ENCODE results near the gene WWOX. TPM values are rescaled to one million over a fixed set of nuclear protein-coding genes. Genes with fewer than 3 reads are reported as not detected.
A peak's percentile ranks its signal among the peaks of the same experiment; 100 is the strongest.

WWOX gene
- total RNA-seq, 1 experiment from 2014 or later, result 5.3 TPM

DNA sequence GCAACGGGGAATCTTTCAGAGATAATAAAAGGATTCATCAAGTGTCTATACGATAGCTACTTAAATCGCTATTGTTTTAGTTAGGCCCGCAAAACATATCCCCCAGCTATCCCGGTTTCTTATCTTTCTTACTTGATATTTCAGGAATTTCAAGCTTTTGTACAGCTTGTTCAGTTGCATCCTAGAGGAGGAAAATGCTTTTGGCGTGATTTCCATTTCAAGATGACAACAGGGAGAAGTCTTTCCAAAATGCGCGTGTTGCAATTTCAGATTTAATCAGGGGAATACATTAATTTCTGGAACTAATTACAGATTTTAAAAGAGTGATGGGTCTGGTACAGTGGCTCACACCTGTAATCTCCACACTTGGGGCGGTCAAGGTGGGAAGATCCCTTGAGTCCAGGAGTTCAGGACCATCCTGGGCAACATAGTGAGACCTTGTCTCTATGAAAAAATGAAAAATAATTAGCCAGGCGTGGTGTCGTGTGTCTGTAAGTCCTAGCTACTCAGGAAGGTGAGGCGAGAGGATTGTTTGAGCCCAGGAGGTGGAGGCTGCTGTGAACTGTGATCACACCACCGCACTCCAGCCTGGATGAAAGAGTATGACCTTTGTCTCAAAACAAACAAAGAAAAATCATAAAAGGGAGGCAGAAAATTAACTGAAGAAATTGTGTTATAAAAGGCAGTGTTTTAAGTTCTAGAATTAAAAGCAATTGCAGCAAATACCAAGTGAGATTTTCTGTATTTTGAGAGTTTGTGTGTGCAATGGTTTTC, 954.9 kb downstream of the WWOX start:
- no peak for DNase-seq (ENCODE audit: low read depth, low spot score)
- in situ Hi-C loops (cut with HindIII; ENCODE audit: low pct_unique_long_range_greater_than_20kb, low sequenced_read_pairs), result no loop called here

DNA sequence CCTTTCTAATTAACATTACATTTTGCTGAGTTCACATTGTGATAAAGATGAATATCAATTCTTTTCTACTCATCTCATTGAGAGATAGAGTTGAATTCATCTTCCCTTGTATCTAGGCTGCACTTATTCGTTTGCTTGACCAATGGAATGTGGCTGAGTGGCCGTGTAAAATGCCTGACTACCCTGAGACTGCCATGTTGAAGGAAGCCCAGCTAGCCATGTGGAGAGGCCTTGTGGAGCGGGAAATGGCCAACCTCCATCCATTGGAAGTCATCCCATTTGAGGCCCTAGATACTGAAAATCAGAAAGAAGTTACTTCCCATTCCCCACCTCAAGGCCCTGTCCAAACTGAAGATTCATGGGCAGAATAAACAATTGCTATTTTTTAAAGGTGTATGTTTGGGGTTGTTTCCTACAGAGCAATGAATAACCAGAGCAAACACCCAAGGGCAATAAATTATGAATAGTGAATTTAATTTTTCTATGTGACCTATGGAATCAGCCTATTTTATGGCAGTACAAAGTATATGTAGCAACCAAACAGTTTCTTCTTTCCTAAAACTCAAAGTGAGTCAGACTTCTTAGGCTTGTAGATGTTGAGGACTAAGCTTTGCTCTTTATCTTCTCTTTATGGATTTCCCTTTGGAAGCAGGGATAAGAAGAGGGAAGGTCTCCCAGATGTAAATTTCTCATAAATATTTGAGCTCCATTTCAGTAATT, 956.0 kb downstream of the WWOX start:
- in situ Hi-C loops (cut with HindIII; ENCODE audit: low pct_unique_long_range_greater_than_20kb, low sequenced_read_pairs), result no loop called here
- no peak for DNase-seq (ENCODE audit: low read depth, low spot score)

GRCh38 chr16:79061181-79061580, 961.7 kb downstream of the WWOX start:
- DNase-seq (ENCODE audit: low read depth, low spot score), result no peak
- in situ Hi-C loops (cut with HindIII; ENCODE audit: low pct_unique_long_range_greater_than_20kb, low sequenced_read_pairs), result no loop called here

DNA sequence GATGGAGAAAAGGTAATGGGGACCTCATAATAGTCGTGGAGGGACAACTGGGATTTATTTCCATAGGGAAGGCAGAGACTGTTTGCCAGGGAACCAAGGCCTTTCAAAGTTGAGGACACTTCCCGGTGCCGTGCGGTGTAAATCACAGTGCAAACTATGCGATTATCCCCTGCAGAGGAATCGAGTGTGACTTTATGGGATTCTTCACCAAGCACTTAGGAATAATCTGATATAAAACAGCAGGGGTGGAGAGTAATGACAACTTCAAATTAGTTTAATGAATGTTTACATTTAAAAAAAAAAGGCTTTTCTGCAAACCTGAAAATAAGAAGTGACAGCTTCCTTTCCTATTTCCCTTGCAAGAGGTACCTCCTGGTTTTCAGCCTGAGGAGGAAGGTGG, 962.9 kb downstream of the WWOX start:
- in situ Hi-C loops (cut with HindIII; ENCODE audit: low pct_unique_long_range_greater_than_20kb, low sequenced_read_pairs), result no loop called here
- DNase-seq (ENCODE audit: low read depth, low spot score), result no peak

DNA sequence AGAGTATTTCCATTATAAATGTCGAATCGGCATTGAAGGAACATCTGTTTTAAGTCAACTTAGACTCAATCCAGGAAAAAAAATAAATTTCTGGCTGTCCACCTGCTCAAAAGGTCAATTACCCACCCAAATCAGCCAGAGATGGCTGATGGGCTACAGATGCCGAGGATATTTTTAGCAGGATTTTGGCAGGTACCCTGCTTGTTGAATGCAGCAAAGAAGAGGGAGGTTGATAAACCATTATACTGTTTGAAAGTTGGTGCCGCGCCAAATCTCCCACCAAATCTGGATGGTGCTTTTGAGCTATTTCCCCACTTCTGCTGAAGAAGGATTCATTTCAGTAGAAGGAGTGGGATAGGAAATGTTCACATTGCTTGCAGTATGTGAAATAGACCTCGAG, 963.4 kb downstream of the WWOX start:
- in situ Hi-C loops (cut with HindIII; ENCODE audit: low pct_unique_long_range_greater_than_20kb, low sequenced_read_pairs), result no loop called here
- no peak for DNase-seq (ENCODE audit: low read depth, low spot score)

GRCh38 chr16:79064256-79064972, 965.0 kb downstream of the WWOX start:
- in situ Hi-C loops (cut with HindIII; ENCODE audit: low pct_unique_long_range_greater_than_20kb, low sequenced_read_pairs), result no loop called here
- no peak for DNase-seq (ENCODE audit: low read depth, low spot score)

GRCh38 chr16:79066561-79066960, 967.1 kb downstream of the WWOX start:
- no peak for DNase-seq (ENCODE audit: low read depth, low spot score)
- in situ Hi-C loops (cut with HindIII; ENCODE audit: low pct_unique_long_range_greater_than_20kb, low sequenced_read_pairs), result no loop called here

- in situ Hi-C loops (cut with HindIII; ENCODE audit: low pct_unique_long_range_greater_than_20kb, low sequenced_read_pairs), result no loop called here
- DNase-seq (ENCODE audit: low read depth, low spot score), result no peak
Measured at GRCh38 chr16:79067600-79067999, 968.1 kb downstream of the WWOX start.

DNA sequence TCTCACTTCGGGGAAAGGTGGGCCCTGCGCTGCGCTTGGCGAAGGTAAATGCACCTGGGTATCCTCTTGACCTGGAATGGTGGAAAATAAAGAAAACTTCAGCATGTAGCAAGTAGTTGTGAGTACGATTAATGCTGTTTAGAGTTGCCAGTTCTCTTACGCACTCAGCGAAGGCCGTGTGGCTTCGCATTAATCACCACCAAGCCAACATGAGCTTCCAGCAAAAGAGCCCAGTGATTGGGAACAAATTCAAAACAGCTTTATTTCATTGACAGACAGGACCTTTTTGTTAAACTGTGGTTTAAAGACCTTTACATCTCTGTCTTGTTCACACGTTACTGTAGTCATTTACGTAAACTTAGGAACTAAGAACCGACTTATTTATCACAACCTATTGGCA, 969.7 kb downstream of the WWOX start:
- DNase-seq (ENCODE audit: low read depth, low spot score), result peak; percentile 11
- in situ Hi-C loops (cut with HindIII; ENCODE audit: low pct_unique_long_range_greater_than_20kb, low sequenced_read_pairs), result no loop called here

DNA sequence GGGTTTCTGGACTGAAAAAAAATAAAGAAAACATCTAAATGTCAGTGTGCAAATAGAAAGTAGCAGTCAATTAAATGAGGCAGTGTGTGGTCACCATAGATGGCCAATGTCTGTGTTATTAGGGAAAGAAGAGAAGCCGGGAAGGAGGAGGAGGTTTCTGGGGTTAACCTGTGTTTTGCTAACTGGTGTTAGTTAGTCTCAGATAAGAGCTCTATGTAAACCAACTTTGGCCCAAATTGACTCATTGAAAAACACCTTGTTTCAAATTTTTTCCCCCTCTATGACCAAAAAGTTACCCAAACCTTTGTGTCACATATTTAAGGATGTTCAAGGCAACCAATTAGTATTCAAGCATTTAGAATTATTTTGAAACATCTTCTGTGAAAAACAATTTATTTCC, 970.2 kb downstream of the WWOX start:
- in situ Hi-C loops (cut with HindIII; ENCODE audit: low pct_unique_long_range_greater_than_20kb, low sequenced_read_pairs), result no loop called here
- DNase-seq (ENCODE audit: low read depth, low spot score), result no peak

- in situ Hi-C loops (cut with HindIII; ENCODE audit: low pct_unique_long_range_greater_than_20kb, low sequenced_read_pairs), result no loop called here
- DNase-seq (ENCODE audit: low read depth, low spot score), result no peak
Measured at GRCh38 chr16:79071424-79071823, 972.0 kb downstream of the WWOX start.

- in situ Hi-C loops (cut with HindIII; ENCODE audit: low pct_unique_long_range_greater_than_20kb, low sequenced_read_pairs), result no loop called here
- DNase-seq (ENCODE audit: low read depth, low spot score), result no peak
Measured at GRCh38 chr16:79072517-79072916, 973.1 kb downstream of the WWOX start.

GRCh38 chr16:79073566-79073965, 974.1 kb downstream of the WWOX start:
- in situ Hi-C loops (cut with HindIII; ENCODE audit: low pct_unique_long_range_greater_than_20kb, low sequenced_read_pairs), result no loop called here
- DNase-seq (ENCODE audit: low read depth, low spot score), result no peak

DNA sequence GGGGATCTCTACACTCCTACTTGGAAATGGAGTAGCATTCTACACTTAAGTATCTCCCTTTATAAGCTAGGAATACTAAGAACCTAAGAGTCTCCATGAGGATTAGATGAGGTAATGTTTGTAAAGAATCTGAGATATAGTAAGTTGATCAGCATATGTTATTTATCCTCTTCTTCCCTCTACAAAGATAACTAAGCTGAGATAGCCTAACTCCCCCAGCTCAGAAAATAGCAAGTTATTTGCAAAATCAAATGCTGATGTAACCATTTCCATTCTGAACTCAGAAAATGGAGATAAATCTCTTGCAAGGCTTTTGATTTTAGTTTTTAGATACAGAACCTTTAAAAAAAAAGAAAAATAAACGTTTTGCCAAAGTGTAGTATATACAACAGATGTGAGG, 975.1 kb downstream of the WWOX start:
- DNase-seq (ENCODE audit: low read depth, low spot score), result no peak
- in situ Hi-C loops (cut with HindIII; ENCODE audit: low pct_unique_long_range_greater_than_20kb, low sequenced_read_pairs), result no loop called here

DNA sequence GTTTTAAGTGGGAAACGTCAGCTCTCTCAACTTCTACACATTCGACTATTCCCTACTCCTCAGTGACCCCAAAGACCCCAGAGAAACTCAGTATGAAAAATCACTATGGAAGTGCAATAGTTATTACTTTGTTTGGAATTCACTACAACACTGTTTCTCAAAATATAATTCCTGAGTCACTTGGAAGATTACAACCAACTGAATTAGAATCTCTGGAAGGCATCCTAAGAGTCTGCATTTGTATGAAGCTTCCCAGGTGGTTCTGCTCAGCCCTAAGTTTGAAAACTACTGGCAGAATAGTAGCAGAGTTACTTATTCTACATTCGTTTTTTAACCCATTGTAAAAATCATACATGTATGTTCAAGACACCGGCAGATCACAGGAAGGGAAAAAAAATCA, 975.5 kb downstream of the WWOX start:
- DNase-seq (ENCODE audit: low read depth, low spot score), result no peak
- in situ Hi-C loops (cut with HindIII; ENCODE audit: low pct_unique_long_range_greater_than_20kb, low sequenced_read_pairs), result no loop called here

DNA sequence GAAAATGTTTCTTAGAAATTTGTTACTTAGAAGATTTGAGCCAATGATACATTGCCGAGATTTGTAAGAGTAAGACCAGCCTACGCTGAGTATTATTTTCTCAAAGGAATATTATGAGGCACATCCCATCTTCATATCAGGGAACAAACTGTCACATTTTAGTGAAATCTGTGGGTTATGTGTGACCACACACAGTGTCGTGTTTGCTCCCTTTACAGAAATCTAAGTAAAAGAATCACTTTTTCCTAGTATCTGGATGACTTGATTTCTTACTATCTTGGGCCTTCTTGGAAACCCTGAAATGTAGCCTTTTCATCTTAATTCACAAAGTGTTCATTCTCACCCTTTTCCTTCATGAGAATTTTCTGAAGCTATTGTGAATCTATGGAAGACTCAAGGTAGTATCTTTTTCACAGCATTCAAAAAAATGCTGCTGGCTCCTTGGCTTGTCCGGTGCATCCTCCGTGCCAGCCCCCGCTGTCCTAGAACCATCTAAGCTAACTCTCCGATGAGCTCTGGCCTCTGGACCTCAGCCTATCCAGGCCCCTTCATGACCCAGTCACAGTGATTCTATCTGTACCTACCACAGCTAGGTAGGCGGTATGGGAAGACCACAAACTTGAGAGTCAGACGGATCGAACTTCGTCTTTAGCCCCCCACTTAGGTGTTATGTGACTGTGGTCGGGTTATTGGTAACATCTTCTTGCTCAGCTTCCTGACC, 976.8 kb downstream of the WWOX start:
- no peak for DNase-seq (ENCODE audit: low read depth, low spot score)
- in situ Hi-C loops (cut with HindIII; ENCODE audit: low pct_unique_long_range_greater_than_20kb, low sequenced_read_pairs), result no loop called here

- in situ Hi-C loops (cut with HindIII; ENCODE audit: low pct_unique_long_range_greater_than_20kb, low sequenced_read_pairs), result no loop called here
- no peak for DNase-seq (ENCODE audit: low read depth, low spot score)
Measured at GRCh38 chr16:79077346-79077745, 977.9 kb downstream of the WWOX start.
